Measurements from ENCODE around the gene SCEL. TPM values are rescaled to one million over a fixed set of nuclear protein-coding genes. Genes with fewer than 3 reads are reported as not detected.

The SCEL gene
- total and polyA plus RNA-seq, 2 donors (not counting 3 experiments of a cell fraction or from before 2014, with no cell fraction given) = not detected

DNA sequence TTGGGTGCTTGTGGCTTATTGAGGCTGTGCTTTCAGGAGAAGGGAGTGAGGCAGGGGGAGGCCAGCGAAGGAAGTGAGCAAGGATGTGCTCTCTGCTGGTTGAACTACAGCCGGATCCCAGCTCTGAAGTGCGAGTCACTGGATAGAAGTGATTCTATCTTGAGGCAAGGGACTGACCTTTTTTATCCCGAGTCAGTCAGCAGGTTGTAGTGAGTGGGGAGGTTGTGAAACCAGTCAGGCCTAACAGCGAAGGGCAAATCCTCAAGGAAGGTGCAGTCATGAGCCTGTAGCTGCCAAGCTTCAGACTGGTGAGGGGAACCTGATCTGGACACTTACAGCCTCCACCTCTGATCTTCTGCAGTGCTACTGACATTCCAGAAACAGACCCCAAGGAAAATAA, 18.6 kb downstream of the SCEL start:
- BruUV-seq (replicated peaks) = no TSS peak
- ChIA-PET CTCF (interaction anchor here (0.8 to 2.9 kb wide), 2 partner anchors 47 to 61 kb away, joined by 3 to 15 read pairs; no protein-coding TSS in a partner anchor), POLR2A (no interaction called here)
- TF ChIP-seq, protein P1, sequence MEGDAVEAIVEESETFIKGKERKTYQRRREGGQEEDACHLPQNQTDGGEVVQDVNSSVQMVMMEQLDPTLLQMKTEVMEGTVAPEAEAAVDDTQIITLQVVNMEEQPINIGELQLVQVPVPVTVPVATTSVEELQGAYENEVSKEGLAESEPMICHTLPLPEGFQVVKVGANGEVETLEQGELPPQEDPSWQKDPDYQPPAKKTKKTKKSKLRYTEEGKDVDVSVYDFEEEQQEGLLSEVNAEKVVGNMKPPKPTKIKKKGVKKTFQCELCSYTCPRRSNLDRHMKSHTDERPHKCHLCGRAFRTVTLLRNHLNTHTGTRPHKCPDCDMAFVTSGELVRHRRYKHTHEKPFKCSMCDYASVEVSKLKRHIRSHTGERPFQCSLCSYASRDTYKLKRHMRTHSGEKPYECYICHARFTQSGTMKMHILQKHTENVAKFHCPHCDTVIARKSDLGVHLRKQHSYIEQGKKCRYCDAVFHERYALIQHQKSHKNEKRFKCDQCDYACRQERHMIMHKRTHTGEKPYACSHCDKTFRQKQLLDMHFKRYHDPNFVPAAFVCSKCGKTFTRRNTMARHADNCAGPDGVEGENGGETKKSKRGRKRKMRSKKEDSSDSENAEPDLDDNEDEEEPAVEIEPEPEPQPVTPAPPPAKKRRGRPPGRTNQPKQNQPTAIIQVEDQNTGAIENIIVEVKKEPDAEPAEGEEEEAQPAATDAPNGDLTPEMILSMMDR (IDR thresholded peaks at IDR 0.05; ENCODE audit: extremely low read depth in 1 of 2, insufficient read depth in 1 of 2, low read depth in 1 of 2, low read length in 2 of 2) = no peak
- TF ChIP-seq, protein P2, sequence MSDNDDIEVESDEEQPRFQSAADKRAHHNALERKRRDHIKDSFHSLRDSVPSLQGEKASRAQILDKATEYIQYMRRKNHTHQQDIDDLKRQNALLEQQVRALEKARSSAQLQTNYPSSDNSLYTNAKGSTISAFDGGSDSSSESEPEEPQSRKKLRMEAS (IDR thresholded peaks at IDR 0.05; ENCODE audit: insufficient read depth, insufficient read length) = no peak
- TF ChIP-seq JUN (IDR thresholded peaks at IDR 0.05; ENCODE audit: borderline replicate concordance, insufficient read depth, insufficient read length, low read depth) (no peak), GATA2 (IDR thresholded peaks at IDR 0.05; ENCODE audit: insufficient read depth, insufficient read length, low read depth, low read length) (no peak), FOS (IDR thresholded peaks at IDR 0.05; ENCODE audit: borderline replicate concordance, insufficient read depth, low read length) (no peak), POLR2A (IDR thresholded peaks at IDR 0.05; ENCODE audit: low read depth, low read length) (no peak), MYC (IDR thresholded peaks at IDR 0.05; ENCODE audit: low read depth, low read length) (no peak), POLR2AphosphoS5 (IDR thresholded peaks at IDR 0.05; ENCODE audit: insufficient read depth, low read depth, low read length) (no peak), EZH2 (IDR thresholded peaks at IDR 0.05; ENCODE audit: borderline replicate concordance, low read depth, low read length, severe bottlenecking) (no peak)
- H3K9me1 ChIP-seq (replicated peaks; ENCODE audit: control insufficient read depth, extremely low read depth, insufficient read depth, low read length) = peaks cover 2% of the 10 kb centered on the region
- H3K79me2 ChIP-seq (ENCODE audit: control insufficient read depth, insufficient read depth, low read length) = no peaks in the 10 kb centered on the region
- H3K9me3 ChIP-seq (replicated peaks; ENCODE audit: control insufficient read depth, insufficient read depth, low read length) = no peaks in the 10 kb centered on the region
- H3K4me2 ChIP-seq (ENCODE audit: insufficient read depth, low read length) = no peak overlapping the region
- no peak for DNase-seq (ENCODE audit: low read depth, low spot score)
- peaks cover 0 to 3% of the 10 kb centered on the region in 2 experiments for H3K27me3 ChIP-seq (ENCODE audit: control insufficient read depth in 2 of 2, insufficient read depth in 2 of 2, low read length in 2 of 2)
- no peak overlapping the region for H2AFZ ChIP-seq (ENCODE audit: low read depth, low read length)
- dilution Hi-C loops (cut with MboI; ENCODE audit: extremely low pct_ligation_motif_present, low sequenced_read_pairs) = no loop called here
- H3K4me1 ChIP-seq (ENCODE audit: control insufficient read depth, extremely low read depth, insufficient read depth, low read length) = no peaks in the 10 kb centered on the region
- H4K20me1 ChIP-seq (replicated peaks; ENCODE audit: control insufficient read depth, extremely low read depth, insufficient read depth, low read length) = no peaks in the 10 kb centered on the region
- H3K27ac ChIP-seq (ENCODE audit: insufficient read depth, low read depth, low read length) = no peak overlapping the region
- FAIRE-seq = no peak
- no peak overlapping the region for H3K9ac ChIP-seq (replicated peaks; ENCODE audit: extremely low read depth, insufficient read depth, low read length)
- intact Hi-C loops (cut with micrococcal nuclease) = no loop called here
- H3K4me3 ChIP-seq (replicated peaks in 1 of 3; ENCODE audit: insufficient read depth in 1 of 3, low read depth in 1 of 3, low read length in 3 of 3) = no peak overlapping the region
- no peaks in the 10 kb centered on the region for H3K36me3 ChIP-seq (ENCODE audit: control insufficient read depth in 2 of 2, extremely low read depth in 1 of 2, insufficient read depth in 2 of 2, low read length in 2 of 2)

Data from endothelial cell of umbilical vein (primary cell).